Measurements from ENCODE around the gene KRTAP2-3.

The KRTAP2-3 gene

GRCh38 chr17:41010441-41010840 is 49.5 kb downstream of the KRTAP2-3 start:
- DNase-seq (ENCODE audit: insufficient read length), result no peak
- FAIRE-seq, result no peak
- TF ChIP-seq POLR2A (IDR thresholded peaks at IDR 0.05; ENCODE audit: low read depth, low read length) (no peak), POLR2AphosphoS5 (IDR thresholded peaks at IDR 0.05; ENCODE audit: low read depth, low read length) (no peak), TAF1 (IDR thresholded peaks at IDR 0.05; ENCODE audit: borderline replicate concordance, low read depth, low read length) (no peak)

DNA sequence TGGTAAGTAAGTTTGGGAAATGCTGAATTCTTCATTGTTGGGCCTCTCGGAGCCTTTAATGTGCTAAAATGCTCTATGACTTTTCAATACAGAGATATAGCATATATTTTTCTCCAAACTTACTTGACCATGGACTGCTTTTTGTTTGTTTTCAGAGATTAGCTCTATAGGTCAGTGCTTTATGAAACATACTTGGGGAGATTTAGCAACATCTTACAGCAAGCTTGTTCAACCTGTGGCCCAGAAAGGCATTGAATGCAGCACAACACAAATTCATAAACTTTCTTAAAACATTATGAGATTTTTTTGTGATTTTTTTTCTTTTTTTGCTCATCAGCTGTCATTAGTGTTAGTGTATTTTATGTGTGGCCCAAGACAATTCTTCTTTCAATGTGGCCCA is 50.0 kb downstream of the KRTAP2-3 start:
- DNase-seq (ENCODE audit: insufficient read length) (no peak), FAIRE-seq (no peak)
- TF ChIP-seq POLR2AphosphoS5 (IDR thresholded peaks at IDR 0.05; ENCODE audit: low read depth, low read length), result no peak

DNA sequence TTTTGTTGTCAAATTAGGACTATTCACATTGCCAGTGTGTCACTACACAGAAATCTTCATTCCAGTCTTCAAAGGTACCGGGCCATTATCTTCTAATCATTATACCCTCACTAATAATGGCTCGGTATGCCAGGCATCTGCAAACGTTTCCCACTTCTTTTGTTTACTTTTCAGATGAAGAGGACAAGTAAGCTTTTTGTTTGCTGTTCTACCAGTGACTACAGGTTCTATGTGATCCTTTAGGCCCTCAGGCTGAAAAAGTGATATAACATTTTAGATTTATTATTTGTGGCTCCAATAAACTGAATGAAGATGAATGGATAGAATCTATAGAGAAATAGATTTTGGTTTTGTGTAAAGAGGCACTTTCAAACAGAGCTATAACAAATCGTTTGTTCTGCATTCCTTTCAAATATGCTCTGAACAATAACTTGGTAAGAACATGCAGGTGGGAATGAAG is 50.6 kb downstream of the KRTAP2-3 start:
- FAIRE-seq, result no peak
- TF ChIP-seq POLR2A (IDR thresholded peaks at IDR 0.05; ENCODE audit: low read depth, low read length), result no peak
- no peak for TF ChIP-seq POLR2AphosphoS5 (IDR thresholded peaks at IDR 0.05; ENCODE audit: low read depth, low read length)
- no peak for TF ChIP-seq TAF1 (IDR thresholded peaks at IDR 0.05; ENCODE audit: borderline replicate concordance, low read depth, low read length)
- no peak for DNase-seq (ENCODE audit: insufficient read length)

Measured in GM12892 (cell line).